HG02943 (cell line): ENCODE measurements around the gene DZIP1L.
"Not testable (repeated sequence)": the region's sequence is repeated elsewhere in the genome, so short reads cannot be mapped to it uniquely, and the experiment has no call there.

Experiments
- ATAC-seq: cut with Tn5 transposase; IDR thresholded peaks from one replicate; pipeline ENCODE4 v1.9.1; 2021; ENCODE audit warnings: mild to moderate bottlenecking, low read depth, moderate library complexity; ENCODE audit not compliant: unreplicated experiment

The DZIP1L gene

DNA sequence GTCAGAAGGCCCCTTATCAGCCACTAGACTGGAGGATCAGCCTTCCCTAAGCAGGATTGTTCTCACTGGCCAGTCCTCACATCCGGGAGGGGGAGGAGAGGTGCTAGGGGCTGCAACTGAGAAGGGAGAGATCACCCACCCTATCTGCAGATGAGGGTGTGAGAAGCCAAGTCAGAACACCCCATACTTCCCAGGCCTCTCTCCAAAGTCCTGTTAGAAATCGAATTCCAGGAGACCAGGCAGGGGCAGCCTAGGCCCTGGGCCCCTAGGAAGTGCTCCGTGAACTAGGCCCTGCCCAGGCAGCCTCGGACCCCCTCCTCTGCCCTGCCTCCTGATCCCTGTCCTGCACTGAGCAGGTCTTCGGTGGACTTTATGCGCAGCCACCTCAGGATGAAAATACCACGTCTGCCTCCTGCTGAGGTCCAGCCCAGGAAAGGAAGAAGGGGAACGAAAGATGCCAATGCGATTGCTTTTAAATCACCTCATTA, 933 bp downstream of the DZIP1L start:
- no peak for ATAC-seq

DNA sequence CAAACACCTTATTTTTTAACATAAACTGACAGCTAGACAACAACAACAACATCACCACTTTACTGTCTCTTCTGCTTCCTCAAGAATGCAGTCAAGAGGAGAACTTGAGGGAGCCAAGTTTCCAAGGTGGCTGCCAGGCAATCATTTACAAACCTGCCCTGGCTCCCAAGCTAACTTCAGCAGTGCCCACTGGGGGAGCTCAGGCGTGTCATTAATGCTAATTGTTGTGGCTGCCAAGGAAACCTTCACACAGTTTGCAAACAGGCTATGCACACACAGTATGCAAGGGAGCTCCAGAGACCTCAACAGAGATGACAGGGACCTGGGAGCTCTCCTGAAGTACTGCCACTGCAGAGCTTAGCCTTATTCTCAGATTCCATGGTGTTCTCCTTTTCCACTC, 2.1 kb downstream of the DZIP1L start:
- no peak for ATAC-seq

DNA sequence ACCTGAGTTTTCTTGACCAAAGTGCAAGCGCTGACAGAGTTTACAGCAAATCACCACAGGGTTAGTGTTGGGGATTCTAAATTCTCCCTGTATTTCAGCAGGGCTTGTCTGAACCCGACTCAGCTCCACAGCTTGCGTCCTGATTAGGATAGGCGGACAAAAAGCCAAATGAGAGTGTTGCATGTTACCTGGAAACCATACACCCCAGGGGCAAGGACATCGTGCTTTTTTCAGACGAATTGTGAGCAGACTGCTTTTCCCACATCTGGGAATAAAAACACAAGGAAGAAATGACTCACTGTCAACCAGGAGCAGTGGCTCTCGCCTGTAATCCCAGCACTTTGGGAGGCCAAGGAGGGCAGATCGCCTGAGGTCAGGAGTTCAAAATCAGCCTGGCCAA, 3.0 kb downstream of the DZIP1L start:
- ATAC-seq = no peak

DNA sequence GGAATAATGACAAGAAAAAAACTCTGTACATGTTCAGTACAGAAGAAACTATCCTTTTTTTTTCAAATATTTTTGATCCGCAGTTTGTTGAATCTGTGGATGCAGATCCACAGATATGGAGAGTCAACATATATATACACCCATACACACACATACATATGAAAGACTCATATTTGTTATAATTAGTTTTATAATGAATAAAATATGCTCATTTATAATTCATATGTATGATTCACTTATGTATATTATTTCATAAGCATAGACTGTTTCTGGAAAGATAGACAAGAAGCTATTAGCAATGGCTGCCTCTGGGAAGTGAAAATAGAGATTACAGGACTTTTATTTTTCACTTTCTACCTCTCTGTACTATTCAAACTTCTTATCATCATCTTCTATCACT, 9.8 kb downstream of the DZIP1L start:
- no peak for ATAC-seq

DNA sequence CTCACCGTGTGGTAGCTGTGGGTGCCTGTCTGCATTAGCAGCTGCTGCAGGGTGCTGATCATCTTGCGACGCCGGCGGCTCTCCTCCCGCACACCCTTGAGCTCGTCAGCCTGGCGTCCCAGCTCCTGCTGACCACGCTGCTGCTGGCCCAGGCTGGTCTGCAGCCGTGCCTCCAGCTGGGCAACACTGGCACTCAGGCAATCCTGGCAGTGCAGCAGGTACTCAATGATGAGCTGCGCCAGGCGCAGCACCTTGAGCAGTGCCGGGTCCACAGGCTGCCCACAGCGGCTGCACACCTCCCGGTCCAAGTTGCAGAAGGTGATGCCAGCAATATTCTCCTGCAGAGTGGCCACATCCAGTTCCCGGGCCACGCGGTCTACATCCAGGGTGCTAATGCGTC, 11.9 kb downstream of the DZIP1L start:
- no peak for ATAC-seq

DNA sequence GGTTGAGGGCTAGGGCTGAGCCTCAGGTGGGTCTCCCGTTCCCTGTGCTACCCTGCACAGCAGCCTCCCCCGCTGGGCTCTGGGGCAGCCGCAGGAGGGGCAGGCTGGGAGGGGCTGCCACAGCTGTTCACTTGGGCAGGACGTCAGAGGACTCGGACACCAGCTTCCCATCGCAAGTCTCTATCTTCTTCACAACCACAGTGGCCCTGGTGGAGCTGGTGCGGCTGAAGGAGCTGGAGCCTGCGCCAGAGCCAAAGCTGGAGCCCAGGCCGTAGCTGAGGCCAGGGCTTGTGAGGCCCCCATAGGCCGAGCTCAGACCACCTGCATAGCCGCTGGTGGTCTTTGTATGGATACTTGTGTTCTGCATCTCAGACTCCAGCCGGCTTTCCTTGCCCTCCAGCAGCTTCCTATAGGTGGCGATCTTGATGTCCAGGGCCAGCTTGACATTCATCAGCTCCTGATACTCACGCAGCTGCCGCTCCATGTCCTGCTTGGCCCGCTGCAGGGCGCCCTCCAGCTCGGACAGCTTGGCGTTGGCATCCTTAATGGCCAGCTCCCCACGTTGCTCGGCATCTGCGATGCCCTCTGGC, 14.0 kb downstream of the DZIP1L start:
- not testable (repeated sequence) for ATAC-seq

DNA sequence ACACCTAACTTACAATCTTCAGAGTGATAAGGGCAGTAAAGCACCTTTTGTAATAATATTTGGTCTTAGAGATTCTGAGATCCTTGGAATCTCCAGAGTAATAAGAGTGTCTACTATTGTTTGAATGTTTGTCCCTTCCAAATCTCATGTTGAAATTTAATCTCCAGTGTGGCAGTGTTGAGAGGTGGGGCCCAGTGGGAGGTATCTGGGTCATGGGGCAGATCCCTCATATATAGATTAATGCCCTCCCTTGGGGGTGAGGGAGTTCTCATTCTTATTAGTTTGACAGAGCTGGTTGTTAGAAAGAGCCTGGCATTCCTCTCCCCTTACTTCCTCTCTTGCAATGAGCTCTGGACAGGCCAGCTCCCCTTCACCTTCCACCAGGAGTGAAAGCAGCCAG, 16.0 kb downstream of the DZIP1L start:
- no peak for ATAC-seq

DNA sequence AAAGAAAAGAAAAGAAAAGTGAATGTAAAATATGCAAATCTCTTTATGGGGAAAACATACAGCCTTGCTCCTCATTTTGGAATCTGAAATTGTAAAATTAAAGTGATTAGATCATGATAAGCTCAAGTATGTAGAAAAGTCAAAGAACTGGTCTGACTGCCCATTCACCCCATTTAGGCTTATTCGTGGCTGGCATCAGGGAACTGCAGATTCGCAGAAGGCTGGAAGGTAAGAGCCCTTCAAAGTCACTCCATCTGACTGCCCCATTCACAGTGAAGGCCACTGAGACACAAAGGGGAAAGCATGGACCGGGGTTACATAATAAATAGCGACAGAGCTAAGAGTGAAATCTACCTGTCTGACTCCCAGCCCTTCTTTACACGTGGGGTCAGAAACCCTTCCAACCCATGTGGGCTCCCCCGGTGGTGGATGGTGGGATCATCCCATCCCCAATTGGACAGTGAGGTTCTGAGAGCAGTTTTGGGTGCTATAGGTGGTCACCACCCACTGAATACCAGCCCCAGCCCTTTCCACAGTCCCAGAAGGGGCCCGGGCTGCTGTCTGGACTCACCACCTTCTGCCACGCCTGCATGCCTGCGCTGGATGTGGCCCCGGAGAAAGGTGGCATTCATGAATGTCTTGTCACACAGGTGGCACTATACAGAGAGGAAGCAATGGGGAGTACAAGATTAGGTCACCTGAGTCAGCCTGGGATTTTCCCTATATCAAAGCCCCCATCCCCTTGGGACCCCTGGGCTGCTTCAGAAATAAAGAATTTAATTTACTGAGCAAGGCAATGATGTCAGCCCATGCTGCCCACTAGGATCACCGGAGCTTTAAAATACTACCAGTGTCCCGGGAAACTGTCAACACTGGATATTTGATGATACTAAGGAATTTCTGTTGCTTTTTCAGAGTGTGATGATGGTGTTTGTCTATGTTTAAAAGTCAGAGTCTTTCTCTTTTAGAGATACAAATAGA, 17.9 kb downstream of the DZIP1L start:
- no peak for ATAC-seq

DNA sequence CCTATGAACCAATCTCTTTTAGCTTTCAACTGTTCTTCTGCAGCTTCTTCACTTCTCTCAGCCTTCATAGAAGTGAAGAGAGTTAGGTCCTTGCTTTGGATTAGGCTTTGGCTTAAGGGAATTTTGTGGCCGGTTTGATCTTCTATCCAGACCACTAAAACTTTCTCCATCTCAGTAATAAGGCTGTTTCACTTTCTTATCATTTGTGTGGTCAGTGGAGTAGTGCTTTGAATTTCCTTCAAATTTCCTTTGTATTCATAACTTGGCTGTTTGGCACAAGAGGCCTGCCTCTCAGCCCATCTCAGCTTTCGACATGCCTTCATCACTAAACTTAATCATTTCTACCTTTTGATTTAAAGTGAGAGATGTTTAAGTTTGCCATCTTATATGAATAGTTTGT, 21.7 kb downstream of the DZIP1L start:
- no peak for ATAC-seq

DNA sequence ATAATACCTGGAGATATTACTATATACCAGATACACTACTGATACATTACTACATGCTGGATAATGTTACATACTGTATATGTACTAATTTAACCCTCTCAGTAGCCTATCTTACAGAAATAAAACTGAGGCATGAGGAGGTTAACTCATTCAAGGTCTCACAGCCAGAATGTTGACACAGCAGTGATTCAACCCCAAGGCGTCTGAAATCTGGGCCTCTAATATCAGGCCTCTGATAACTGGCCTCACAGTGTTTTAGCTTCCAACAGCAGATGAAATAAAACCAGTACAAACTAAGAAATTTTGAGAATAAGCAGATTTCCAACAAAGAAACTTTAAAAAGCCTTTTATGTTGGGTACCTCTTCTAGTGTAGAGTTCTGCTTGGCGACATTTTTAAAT, 23.4 kb downstream of the DZIP1L start:
- no peak for ATAC-seq

DNA sequence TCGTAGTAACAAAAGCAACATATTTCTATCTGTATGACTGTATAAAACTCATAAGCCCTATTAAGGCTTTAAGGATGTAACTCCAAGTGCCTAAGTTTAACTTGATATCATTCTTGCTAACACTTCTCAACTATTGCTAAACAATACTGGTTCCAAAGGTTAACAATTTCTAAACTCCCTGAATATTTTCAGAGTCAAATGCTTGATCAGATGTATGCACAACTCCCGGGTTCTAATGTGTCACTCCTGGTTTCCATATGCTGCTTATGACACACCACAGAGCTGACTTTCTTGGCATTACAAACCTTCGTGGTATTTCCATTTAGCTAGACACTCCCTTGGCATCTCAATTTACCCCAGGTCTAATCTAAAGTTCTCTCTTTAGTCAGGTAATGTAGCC, 26.3 kb downstream of the DZIP1L start:
- no peak for ATAC-seq

DNA sequence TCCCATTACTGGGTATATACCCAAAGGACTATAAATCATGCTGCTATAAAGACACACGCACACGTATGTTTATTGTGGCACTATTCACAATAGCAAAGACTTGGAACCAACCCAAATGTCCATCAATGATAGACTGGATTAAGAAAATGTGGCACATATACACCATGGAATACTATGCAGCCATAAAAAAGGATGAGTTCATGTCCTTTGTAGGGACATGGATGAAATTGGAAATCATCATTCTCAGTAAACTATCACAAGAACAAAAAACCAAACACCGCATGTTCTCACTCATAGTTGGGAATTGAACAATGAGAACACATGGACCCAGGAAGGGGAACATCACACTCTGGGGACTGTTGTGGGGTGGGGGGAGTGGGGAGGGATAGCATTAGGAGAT, 29.7 kb downstream of the DZIP1L start:
- ATAC-seq = not testable (repeated sequence)

DNA sequence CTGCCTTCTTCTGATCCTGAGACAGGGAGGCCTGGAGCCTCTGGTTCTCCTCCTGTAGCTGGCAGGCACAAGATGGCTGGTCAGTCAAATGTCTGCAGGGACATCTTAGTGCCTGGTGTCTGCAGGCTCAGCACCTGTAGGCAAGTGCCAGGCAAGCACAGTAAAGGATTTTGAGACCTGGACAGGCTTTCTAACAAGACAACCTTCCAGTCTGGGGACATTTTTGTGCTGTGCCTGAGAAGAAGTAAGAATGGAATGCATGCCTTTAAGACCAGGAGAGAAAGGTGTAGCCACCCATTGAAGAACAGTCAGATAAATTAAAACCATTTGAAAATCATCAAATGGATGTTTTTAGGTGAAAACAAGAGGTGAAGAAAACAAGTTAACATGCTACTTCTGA, 31.2 kb downstream of the DZIP1L start:
- ATAC-seq = no peak

DNA sequence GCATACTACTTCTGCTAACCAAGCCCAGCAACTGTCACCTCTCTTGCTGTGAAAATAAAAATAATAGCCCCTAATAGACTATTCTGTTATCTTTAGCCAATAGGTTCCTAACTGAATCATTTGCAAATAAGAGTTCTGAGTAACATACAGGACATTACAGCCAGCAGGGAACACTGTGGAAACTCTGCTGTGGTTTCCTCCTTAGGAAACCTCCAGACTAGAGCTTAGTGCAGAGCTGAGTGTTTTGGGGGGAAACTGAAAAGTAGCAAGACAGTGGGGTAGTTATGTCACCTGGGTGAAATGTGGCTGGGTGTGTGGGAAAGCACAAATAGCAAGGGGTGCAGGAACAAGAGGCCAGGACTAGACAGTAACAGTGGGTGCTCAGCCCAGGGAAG, 32.4 kb downstream of the DZIP1L start:
- no peak for ATAC-seq

DNA sequence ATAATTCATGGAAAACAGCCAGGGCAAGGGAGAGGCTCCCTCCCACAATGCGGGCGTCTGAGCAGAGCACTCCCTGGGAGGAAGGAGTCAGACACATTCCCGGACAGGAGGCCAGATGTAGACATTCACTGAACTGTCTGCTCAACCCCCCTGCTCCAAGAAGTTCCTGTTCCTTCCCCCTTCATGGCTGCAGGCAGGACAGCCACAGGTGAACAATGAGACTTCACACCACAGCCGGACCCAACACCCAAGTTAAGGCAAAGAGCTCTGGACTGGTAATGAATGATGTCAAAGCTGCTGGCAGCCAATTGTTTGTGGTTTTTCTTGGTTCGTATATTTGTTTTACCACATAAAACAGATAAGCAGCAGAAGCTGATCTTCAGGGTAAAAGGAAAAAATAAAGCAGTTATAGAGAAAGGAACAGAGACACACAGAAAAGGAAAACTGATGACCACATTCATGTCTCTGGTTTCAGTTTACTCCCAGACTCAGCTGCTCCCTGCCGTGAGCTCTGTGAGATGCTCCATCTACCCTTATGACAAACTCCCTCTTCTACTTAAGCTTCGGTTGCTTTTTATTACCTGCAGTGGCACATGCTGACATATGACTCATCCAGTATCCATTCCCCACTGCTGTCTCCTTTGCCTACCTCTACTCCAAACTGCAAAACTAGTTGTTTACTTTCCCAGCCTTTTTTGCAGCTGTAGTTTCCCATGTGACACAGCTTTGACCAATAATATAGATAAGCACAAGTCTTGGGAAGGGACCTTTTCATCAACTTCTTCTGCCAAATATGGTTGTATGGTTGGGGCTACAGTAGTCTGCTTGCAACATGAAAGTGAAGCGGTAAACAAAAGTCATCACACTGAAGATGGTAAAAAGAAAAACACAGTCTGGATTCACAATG, 33.1 kb downstream of the DZIP1L start:
- no peak for ATAC-seq

DNA sequence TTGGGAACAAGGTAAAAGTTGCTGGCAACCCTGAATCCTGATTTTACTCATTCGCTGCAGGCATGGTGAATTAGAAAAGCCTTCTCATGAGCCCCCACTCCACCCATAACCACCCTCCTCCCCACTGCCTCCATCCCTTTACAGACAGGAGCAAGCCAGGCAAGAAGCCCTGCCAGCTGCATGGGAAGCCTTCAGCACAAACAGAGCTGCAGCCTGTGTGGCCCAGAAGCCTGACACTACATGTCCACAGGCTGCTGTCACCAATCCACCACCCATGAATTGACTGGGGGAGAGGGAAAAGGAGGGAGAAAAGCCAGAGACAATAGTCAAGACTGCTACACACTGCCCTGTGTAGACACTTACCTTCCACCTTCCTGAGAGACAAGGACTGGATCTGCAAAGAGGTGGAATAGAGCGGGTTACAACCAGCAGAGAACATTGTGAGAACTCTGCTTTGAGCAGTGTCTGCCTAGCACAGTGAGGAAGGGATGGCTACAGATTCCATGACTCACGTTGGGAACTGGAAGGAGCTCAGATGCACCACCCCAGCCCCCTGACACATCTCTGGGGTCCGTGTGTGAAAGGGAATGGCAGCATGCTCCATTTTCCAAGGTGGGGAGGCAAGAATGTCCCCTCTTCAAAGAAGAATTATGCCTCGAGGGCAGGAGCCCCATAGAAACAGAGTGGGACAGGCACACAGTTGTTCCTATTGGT, 33.9 kb downstream of the DZIP1L start:
- ATAC-seq = no peak

DNA sequence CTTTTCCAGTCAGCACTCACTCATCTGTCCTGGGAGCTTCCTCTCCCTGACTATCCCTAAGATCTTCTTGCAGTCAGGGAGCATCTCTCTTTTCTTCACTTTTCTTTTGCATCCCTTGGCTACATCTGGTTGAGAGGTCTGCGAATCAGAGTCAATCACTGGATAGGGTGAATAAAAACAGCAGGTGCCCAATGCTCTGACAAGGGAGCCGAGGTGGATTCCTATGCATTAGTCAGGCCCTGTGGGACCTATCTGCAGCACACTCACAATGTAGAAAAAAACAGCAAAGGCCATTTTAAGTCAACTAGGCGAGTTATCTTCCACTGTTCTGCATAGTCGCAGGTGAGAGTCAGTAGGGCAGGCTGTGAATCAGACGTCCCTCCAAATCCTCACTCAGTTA, 35.5 kb downstream of the DZIP1L start:
- ATAC-seq = no peak

DNA sequence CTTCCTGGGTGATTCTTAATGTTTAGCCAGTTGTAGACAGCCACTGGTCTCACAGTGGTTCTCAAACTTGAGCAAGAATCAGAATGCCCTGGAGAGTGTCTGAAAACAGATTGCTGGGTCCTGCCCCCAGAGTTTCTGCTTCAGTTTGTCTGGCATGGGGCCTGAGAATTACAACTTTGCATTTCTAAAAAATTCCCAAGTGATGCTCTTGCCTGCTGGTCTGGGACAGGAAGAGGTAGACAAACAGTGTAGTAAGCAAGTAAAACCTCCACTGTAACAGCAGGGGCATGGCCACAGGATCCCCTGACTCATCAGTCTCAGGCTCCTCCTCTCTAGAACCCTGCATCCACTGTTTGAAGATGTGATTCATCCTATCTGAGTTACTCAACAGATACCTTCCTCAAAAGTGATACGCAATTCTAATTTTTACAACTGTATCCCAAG, 36.5 kb downstream of the DZIP1L start:
- no peak for ATAC-seq

DNA sequence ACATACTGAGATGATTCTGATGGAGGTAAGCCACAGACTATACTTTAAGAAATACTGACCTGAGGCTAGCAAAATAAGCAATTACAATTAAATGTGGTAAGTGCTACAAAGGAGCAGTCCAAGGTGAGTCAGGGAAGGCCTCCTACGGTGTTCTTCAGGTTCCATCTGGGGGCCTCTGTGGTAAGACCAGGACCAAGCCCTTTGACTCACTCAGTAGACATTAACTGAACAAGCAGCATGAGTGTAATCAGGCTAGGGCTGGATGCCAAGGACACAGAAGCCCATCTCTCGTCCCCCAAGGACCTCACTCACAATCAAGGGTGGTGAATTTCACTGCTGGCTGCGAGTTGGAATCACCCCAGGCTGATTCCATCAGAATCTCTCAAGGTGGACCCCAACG, 37.3 kb downstream of the DZIP1L start:
- ATAC-seq = no peak

DNA sequence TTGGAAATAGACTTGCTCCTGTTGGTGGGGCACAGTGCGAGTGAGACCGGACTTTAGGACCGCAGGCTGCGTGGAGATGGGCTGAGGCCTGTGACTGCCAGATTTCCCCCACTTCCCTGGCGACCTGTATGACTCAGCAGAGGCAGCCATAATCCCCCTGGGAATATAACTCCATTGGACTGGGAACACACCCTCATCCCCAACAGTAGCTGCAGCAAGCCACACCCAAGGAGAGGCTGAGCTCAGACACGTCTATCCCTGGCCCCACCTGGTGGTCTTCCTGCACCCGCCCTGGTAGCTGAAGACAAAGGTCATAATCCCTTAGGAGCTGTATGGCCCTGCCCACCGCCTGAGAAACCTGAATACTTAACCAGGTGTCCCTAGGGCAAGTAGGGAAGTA, 42.6 kb downstream of the DZIP1L start:
- ATAC-seq = no peak
